RPMI7951 (cell line): Measurements from ENCODE around the gene HMG20A. TPM values are rescaled to one million over a fixed set of nuclear protein-coding genes. Genes with fewer than 3 reads are reported as not detected.

Experiments
- DNase-seq: peaks from one replicate; pipeline ENCODE4 v3.0.0-alpha.2; 2012; ENCODE audit warnings: low read depth
- total RNA-seq: library from RNA; depleted of rRNA; stranded (reverse); fragments of >200 nt; shearing (Covaris generic); gene quantifications from 2 replicates; pipeline ENCODE4 v1.2.3, GENCODE V29; 2014

Gene HMG20A
- total RNA-seq, 1 experiment from 2014 or later = 37.8 TPM

DNA sequence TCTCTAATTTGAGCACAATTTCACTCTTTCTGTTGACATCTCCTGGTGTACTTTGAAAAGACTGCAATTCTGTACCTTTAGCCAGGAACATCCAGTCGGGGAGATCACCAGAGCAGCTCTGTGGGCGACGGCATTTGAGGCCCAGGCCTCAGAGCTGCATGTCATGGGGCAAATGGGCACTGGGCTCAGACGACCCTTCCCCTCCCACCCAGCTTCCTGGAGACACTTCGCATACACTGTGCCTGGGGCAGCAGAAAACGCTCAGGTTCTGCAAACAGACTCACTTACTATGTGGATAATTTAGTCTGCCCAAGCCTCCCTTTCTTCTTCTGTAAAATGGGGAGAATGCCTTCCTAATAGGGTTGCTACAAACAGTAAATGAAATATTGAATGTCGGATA, 96.9 kb downstream of the HMG20A start:
- no peak for DNase-seq

DNA sequence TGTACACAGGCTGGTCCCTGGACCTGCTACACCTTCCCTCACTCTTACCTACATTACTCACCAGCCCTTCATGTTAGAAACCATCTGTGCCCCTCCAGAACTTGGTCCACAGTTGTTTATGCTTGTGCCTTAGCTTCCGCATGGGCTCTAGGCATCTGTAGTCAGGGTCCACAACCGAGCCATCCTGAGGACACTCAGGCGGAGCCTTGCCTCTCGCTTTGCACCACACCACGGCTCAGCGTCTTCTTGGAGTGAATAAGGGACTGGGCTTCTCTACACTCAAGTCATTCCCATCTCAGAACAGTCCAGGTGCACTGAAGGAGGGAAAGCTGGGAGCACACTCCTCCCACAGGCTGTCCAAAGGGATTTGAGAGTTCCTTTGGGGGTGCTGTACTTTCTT, 97.8 kb downstream of the HMG20A start:
- no peak for DNase-seq

DNA sequence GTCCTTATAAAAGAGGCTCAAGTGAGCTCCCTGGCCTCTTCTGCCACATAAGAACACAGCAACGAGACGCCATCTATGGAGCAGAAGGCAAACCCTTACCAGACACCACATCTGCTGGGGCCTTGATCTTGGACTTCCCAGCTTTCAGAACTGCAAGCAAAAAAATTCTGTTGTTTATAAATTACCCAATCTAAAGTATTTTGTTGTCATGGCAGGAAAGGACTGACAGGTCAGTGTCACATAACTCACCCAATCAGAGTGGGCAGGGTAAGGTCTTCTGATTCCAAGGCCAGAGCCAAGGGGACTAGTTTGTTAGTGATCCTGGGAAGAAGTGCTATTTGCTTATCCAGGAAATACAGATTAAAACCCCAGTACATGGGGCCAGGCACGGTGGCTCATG, 98.9 kb downstream of the HMG20A start:
- DNase-seq = no peak

DNA sequence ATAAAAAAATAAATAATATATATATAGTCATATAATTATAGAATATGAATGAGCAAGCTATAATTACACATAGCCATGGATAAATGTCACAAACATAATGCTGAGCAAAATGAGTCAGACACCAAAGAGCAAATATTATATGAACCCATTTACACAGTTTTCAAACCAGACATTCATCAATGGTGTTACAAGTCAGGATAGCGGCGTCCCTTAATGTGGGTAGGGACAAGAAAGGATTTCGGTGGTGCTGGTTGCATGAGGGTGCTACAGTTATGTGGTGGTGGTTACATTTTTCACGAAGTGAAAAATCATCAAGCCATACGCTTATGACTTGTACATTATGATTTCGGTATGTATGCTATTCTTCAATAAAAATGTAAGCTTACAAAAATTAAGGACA, 100.5 kb downstream of the HMG20A start:
- no peak for DNase-seq

DNA sequence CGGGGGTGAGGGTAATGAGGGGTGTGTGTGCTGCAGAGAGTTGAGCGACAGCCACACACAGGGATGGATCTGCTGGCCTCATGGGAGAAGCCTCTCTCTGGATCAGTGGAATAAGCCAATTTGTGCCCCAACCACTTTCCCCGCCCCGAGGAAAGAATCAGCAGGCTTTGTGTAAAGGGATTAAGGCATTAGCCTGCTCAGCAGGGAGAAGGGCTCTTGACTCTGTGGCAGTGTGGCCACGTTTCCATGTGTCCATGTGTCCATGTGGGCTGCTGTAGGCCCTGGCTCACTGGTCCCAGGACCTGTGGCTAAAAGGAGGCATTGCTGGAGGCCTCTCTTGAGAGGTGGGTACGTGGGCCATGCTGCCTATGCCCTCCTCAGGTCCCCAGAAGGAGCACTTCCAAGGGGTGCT, 104.7 kb downstream of the HMG20A start:
- DNase-seq = no peak

DNA sequence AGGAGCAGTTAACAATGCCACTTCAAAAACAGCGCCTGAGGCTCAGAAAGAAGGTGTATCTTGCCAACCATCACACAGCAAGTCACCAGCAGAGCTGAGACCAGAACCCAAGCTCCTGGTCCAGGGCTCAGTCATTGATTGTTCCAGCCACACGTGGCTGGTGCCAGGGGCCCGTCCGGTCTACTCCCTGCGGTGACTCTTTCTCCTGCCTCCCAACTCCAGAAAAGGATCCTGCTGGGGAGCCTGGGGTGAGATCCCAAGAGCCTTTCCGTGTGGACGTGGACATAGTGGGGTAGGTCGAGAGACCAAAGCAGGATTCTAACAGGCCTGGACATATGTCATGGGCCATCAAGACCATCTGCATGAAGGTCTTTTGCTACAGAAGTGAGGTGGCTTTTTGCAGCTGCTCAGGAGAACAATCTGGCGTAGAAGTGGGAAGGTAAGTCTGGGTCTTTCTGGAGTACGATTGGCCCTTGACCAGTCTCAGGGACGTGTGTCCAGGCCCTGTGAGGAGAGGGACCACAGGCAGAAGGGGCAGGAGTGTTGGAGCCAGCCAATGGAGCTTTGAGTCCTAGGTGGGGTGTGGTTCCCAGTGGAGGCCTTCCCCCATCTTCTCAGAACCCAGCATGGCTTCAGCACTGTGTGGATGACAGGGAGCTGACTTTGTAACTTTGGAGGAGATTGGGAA, 105.4 kb downstream of the HMG20A start:
- no peak for DNase-seq

DNA sequence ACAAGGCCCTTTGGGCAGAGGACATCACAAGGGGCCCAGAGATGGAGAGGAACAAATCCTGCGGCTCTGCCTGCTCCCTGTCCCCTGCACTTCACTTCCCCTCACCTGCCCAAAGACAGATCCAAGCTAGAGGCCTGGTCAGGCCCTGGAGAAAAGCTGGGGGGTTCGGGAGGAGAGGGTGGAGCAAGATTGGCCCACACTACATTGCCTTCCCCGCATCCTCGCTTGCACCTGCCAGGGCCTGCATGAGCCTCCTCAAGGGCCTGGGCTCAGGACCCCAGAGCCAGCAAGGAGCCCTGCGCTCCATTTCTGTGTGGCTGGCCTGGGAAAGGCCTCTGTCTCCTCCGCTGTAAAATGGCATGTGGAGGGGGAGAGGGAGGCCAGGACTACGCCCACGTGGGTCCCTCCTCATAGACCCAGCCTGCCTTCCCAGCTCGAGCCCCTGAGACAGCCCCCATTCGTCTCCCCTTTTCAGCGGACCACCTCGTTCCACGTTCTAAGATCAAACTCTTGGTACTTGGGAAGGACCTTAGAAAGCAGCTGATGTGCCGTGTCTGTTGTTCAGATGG, 106.0 kb downstream of the HMG20A start:
- DNase-seq = no peak

DNA sequence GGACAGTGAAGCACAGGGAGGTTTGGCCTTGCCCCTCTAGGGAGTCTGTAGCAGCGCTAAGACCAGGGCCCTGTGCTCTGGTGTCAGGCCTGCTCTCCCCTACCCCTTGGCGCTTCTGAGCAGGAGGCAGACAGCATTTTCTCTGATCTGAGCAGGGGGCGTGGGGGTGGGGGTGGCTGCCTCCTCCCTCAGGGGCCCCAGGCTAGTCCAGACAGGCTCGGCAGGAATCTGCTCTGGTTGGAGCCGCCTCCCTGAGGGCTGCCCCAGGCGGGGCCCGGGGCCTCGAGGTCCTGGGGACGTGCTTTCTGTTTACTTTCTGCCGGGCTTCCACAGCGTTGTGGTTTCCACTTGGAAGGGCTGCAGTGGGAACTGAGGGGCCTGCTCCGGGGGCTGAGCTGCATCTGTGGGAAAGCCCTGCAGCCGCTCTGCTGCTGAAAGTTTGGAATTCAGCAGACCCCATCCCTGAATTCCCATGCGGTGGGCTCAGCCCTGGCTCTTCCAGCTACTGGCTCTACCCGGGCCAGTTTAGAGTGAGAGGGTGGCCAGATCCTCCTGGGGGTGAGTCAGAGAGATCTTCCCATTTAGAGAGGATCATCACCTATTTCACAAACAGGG, 106.6 kb downstream of the HMG20A start:
- peak; percentile 39 for DNase-seq

DNA sequence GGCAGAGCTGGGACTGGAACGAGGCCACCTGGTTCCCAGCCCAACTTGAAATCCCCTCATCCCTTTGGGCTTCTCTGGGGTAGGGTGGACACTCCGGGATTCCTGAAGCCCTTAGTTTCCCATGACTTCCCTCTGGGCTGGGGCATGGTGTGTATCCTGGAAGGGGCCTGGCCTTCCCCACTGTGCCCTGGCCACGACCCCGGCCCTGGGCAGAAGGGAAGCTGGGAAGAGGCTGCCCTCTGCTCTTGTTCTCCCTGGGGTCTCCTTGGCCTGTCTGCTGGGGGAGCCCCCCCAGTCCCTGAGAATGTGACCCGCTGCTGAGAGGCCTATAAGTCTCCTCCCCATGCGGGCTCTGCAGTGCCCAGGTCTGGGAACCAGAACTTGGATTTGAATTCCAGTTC, 107.1 kb downstream of the HMG20A start:
- no peak for DNase-seq

DNA sequence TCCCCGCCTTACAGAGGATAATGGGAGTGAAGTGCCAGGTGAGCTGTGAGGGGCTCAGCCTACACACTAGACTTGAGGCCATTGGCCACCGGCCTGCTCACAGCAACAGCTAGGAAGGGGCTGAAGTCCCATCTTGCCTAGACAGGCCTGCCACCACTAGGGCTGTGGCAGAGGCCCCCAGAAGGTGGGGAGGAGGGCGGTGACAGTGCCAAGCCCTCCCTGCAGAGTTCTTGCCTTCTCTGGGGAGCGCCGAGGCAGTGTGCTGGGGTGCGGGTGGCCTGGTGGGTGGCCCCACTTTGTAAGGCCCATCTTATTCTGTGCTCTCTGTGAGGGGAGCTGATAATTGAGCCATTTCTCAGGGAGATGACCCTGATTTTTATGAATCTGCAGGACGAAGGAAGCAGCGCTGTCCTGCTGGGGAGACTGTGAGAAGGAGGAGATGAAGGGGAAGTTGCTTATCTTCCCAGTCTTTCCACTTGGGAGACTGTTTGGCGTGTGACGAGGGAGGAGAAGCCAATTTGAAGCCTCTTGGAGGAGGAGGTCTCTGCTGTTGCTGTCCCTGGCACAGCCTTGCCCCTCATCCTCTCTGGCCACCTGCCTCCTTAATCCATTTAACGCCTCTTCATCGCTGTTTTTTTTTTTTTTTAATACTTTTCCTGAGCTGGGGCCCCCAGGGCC, 107.7 kb downstream of the HMG20A start:
- no peak for DNase-seq

DNA sequence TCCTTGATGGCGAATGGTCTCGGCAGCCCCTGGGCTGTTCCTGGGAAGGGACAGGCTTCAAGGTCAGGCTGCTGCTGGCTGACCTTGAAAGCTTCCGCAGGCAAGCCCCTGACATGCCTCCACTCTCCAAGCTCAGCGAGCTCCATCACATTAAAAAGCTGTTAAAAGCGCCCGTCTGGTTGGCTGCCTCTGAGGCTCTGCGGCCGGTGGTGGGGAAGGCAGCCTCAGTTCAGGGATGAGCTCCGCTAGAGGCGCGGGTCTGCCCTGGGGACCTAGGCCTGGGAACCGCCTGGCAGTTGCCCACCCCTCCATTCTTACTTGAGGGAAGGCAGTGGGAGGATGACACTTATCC, 108.3 kb downstream of the HMG20A start:
- DNase-seq = no peak

DNA sequence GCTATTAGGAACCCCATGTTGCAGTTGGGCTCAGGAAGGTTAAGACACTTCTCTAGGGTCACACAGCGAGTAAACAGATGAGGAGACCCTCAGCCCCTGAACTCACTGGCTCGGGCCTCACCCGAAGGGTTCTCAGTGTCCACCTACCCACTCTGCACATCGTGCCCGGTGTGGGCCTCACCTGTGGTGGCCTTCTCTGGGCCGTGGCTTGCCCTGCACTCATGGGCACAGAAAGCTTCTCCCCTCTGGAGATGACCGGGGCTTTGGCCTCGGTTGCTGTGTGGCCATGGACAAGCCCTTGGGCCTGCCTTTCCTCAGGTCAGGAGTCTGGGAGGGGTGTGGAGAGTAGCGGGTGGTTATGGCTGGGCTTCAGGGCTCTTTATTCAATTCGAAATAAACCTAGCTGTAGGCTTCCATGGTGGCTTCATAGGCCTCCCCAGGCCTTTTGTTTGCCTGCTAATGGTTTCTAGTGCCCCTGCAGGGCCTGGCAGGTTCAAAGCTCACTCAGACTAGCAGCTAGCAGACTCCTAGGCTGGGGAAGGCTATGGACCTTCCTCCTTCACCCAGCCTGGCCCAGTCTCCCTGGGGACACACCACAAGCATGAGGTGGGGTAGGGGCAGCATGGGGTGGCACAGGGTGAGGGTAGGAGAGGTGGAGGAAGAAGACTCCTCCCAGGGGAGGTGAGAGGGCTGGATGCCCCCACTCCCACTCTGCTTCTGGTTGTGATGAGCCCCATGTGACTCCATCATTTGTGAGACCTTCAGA, 108.9 kb downstream of the HMG20A start:
- no peak for DNase-seq

DNA sequence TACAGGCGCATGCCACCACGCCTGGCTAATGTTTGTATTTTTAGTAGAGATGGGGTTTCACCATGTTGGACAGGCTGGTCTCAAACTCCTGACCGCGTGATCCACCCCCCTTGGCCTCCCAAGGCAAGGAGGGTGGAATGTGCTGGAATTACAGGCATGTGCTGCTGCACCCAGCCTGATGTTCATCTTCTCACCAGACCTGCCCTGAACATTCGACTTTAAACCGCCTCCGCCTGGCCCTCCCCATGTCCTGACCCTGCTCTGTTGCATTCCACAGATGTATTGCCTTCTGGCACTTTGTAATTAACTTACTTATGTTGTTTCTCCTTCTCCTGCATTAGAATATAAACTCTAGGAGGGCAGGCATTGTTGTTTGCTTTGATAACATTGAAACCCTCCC, 109.9 kb downstream of the HMG20A start:
- no peak for DNase-seq

DNA sequence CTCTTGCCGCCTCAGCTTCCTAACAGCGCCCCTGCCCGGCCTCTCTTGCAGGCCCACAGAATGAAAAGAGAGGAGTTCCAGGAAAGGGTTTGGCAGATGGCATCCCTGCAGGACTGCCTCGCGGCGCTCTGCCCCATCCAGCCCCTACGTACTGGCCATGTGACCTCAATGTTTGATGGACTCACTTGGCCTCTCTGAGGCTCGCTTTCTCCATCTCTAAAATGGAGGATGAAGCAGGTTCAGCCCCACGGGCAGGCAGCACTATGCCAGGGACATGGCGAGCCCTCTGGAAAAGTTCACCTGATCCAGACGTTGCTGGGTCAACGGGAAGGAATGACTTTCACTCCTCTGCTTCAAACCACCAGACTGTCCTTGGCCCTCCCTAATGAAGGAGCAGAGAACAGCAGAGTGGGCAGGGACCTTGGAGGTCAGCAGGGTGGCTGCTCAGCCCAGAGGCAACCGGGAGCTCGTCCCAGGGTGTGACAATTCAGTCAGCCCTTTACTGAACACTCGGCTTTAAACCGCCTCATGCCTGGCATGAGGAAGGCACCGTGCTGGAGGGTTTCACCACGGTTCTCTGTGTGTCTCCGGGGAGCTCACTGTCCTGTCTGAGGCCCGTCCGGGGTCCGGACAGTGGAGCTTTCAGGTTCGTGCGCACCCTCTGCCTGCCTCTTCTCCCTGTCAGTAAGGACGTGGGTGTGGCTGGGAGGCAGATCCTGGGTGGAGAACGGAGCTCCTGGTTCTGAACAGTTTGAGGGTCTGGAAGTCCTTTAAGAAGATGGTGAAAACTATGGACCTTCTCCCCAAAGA, 110.7 kb downstream of the HMG20A start:
- DNase-seq = no peak

DNA sequence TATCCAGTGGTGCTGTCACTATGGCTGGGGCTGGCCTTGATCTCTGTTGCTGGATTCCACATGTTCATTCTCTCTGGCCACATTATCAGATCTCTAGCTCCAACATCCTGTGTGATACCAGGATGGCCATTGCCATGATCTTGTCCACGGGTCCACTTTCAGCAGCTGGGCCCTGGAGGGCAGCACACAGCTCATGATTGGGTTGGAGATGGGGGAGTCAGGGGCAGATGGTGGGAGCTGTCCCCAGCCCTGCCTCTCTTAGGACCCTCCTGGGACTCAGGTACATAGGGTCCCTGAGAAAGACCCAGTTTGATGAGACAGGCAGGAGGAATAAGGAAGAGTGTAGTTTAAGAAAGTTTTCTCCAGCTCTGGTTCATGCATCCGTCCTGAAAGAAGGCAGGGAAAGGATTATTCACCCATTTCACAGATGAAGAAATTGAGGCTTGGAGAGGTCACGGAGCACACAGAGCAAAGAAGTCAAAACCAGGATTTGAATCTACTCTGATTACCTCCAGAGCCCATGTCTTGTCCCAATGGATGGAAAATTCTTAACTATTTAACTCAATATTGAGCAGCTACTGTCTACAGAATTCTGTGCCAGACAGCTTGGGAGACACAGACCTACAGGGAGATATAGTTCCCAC, 111.5 kb downstream of the HMG20A start:
- no peak for DNase-seq

DNA sequence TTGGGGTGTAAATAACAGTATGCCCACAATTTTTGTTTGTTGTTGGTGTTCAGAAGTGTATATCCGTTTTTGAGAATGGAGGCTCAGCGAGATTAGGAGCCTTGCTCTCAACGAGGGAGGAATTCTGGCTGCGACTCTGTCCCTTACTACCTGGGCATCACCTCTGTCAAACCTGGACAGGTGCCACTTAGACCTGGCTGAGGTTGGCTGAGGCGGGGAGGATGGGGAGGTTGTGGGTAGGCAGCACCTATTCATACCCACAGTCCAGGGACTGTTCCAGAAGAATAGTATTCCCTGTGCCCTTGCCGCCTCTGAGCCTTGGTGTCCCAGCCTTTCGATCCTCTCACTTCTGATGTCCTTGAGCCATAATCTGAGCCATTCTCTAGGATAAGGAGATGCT, 112.2 kb downstream of the HMG20A start:
- DNase-seq = no peak

DNA sequence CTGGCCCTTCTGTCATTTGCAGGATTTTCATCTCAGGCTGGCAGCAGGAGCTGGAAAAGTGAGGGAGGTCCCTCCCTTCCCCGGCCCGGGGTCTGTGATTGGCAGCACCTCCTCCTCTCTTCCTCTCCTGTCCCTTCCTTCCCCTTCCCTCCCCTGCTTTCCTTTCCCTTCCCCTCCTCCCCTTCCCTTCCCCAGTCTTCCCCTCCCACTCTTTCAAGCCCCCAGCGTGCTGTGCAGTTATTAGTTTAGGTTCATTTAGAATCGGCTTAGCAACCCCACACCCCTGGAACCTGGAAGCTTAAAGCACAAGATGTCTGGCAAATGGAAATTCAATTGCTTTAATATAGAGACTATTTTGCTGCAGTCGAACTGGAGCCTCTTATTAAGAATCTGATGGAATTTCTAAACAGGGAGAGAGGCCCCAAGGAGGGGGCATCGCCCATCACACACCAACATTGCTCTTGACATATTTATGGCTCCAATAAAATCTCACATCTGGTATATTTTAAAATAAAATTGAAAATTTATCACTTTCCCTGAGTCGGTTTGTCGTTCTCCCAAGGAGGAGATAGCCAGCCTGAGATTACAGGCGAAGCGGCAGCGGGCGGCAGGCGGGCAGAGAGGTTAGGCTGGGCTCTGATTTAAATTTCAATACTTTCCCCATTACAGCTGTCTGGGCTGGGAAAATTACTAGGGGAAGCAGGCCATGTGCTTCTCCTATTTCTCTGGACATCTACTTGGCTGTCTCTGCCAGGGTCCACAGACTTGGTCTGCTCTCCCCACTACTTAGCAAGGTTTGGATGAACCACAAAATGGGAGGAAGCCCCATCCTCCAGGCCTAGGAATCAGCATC, 113.1 kb downstream of the HMG20A start:
- DNase-seq = no peak
